Adipose tissue (tissue), 3 donors: ENCODE data around the gene PTTG1. TPM values are rescaled to one million over a fixed set of nuclear protein-coding genes. Genes with fewer than 3 reads are reported as not detected.
"Not testable (repeated sequence)": the region's sequence is repeated elsewhere in the genome, so short reads cannot be mapped to it uniquely, and the experiment has no call there.

Experiments used
- H3K27ac ChIP-seq: one replicate; pipeline ENCODE4 v1.5.1; 2013; ENCODE audit warnings: low read depth, low read length
- WGBS, 3 donors: extraction: QIAGEN DNeasy Blood & Tissue Kit; methylation state at CpG; one replicate each; pipeline ENCODE4 v1.1.7; 2013; 5-methylcytosine and 5-hydroxymethylcytosine counted together
- polyA plus RNA-seq, 3 donors: library from polyadenylated mRNA; stranded (reverse); fragments of 200-250 nt; gene quantifications; one replicate each; pipeline ENCODE4 v1.2.3, GENCODE V29; 2013
- donor health status: healthy with polysubstance abuse.
- donor health status: Bipolar disorder and iron deficiency.
- donor health status: healthy.

PTTG1 gene
- polyA plus RNA-seq, 3 donors, result 1.6 to 10.7 (median 3.0) TPM

GRCh38 chr5:160419458-160420330 lies 2.0 kb upstream of the PTTG1 start:
- 40 to 44% (median 42%) methylated on average over 11 of the region's 11 CpGs for WGBS, 3 donors
- H3K27ac ChIP-seq, result no peak overlapping the region

GRCh38 chr5:160420331-160420610 lies 1.4 kb upstream of the PTTG1 start:
- no peak overlapping the region for H3K27ac ChIP-seq

GRCh38 chr5:160423099-160423498 lies 1.4 kb downstream of the PTTG1 start:
- no peak overlapping the region for H3K27ac ChIP-seq
- WGBS, 3 donors, result 32 to 49% (median 46%) methylated on average over 2 of the region's 2 CpGs

GRCh38 chr5:160427607-160428006 lies 6.0 kb downstream of the PTTG1 start:
- no peak overlapping the region for H3K27ac ChIP-seq
- 94 to 97% (median 94%) methylated on average over 4 of the region's 4 CpGs for WGBS, 3 donors

GRCh38 chr5:160432196-160432595 lies 10.5 kb downstream of the PTTG1 start:
- no peak overlapping the region for H3K27ac ChIP-seq
- 96 to 97% (median 96%) methylated on average over 4 of the region's 4 CpGs for WGBS, 3 donors

GRCh38 chr5:160432787-160433186 lies 11.1 kb downstream of the PTTG1 start:
- 85 to 91% (median 85%) methylated on average over 7 of the region's 7 CpGs for WGBS, 3 donors
- H3K27ac ChIP-seq, result no peak overlapping the region

- H3K27ac ChIP-seq, result no peak overlapping the region
- 61 to 75% (median 71%) methylated on average over 9 of the region's 9 CpGs for WGBS, 3 donors
Measured at GRCh38 chr5:160434022-160434531, 12.4 kb downstream of the PTTG1 start.

GRCh38 chr5:160435532-160435931 lies 13.9 kb downstream of the PTTG1 start:
- H3K27ac ChIP-seq, result no peak overlapping the region
- WGBS, 3 donors, result 86 to 91% (median 87%) methylated on average over 1 of the region's 1 CpG

GRCh38 chr5:160436017-160436416 lies 14.4 kb downstream of the PTTG1 start:
- H3K27ac ChIP-seq, result no peak overlapping the region
- 76 to 99% (median 93%) methylated on average over 4 of the region's 4 CpGs for WGBS, 3 donors

- not testable (repeated sequence) for H3K27ac ChIP-seq
- 31 to 48% (median 33%) methylated on average over 6 of the region's 6 CpGs for WGBS, 3 donors
Measured at GRCh38 chr5:160436661-160437060, 15.0 kb downstream of the PTTG1 start.

- no peak overlapping the region for H3K27ac ChIP-seq
Measured at GRCh38 chr5:160437271-160437670, 15.6 kb downstream of the PTTG1 start.

GRCh38 chr5:160438316-160439204 lies 16.9 kb downstream of the PTTG1 start:
- H3K27ac ChIP-seq, result no peak overlapping the region
- WGBS, 3 donors, result 2 to 5% (median 2%) methylated on average over 18 of the region's 18 CpGs

- no peak overlapping the region for H3K27ac ChIP-seq
- 0 to 1% (median 0%) methylated on average over 11 of the region's 11 CpGs for WGBS, 3 donors
Measured at GRCh38 chr5:160439205-160439600, 17.5 kb downstream of the PTTG1 start.

- 19 to 37% (median 35%) methylated on average over 1 of the region's 1 CpG for WGBS, 3 donors
- H3K27ac ChIP-seq, result no peak overlapping the region
Measured at GRCh38 chr5:160441311-160441781, 19.7 kb downstream of the PTTG1 start.

- no peak overlapping the region for H3K27ac ChIP-seq
- 75 to 83% (median 80%) methylated on average over 4 of the region's 4 CpGs for WGBS, 3 donors
Measured at GRCh38 chr5:160442824-160443431, 21.3 kb downstream of the PTTG1 start.

- WGBS, 3 donors, result 75 to 88% (median 75%) methylated on average over 1 of the region's 1 CpG
- no peak overlapping the region for H3K27ac ChIP-seq
Measured at GRCh38 chr5:160444407-160444806, 22.8 kb downstream of the PTTG1 start.

GRCh38 chr5:160445132-160445531 lies 23.5 kb downstream of the PTTG1 start:
- no peak overlapping the region for H3K27ac ChIP-seq
- WGBS, 3 donors, result 71 to 85% (median 80%) methylated on average over 1 of the region's 1 CpG

GRCh38 chr5:160445751-160446150 lies 24.1 kb downstream of the PTTG1 start:
- no peak overlapping the region for H3K27ac ChIP-seq

- WGBS, 3 donors, result 70 to 84% (median 82%) methylated on average over 1 of the region's 1 CpG
- H3K27ac ChIP-seq, result no peak overlapping the region
Measured at GRCh38 chr5:160448886-160449285, 27.2 kb downstream of the PTTG1 start.
